IPS DF 6.9 (cell line): Measurements from ENCODE around the gene CAV3.

Experiments
- DNase-seq: peaks from one replicate; pipeline ENCODE4 v3.0.0-alpha.2; 2013; ENCODE audit warnings: low read depth, low spot score
- H3K27ac ChIP-seq: one replicate; pipeline ENCODE4 v1.5.1; 2013; ENCODE audit warnings: low read length, control low read depth
- H3K27me3 ChIP-seq: 2 replicates; pipeline ENCODE4 v1.6.1; 2013; ENCODE audit warnings: mild to moderate bottlenecking, low read length; ENCODE audit not compliant: control insufficient read depth, insufficient read depth
- H3K36me3 ChIP-seq: 2 replicates; pipeline ENCODE4 v1.6.1; 2013; ENCODE audit warnings: low read length; ENCODE audit not compliant: control insufficient read depth, insufficient read depth
- H3K4me1 ChIP-seq: 2 replicates; pipeline ENCODE4 v1.6.1; 2013; ENCODE audit warnings: low read length; ENCODE audit not compliant: control insufficient read depth, insufficient read depth
- H3K4me3 ChIP-seq: 2 replicates; pipeline ENCODE4 v1.5.1; 2013; ENCODE audit warnings: mild to moderate bottlenecking, low read length
- H3K9me3 ChIP-seq: 2 replicates; pipeline ENCODE4 v1.6.1; 2013; ENCODE audit warnings: low read length, inconsistent platforms; ENCODE audit not compliant: control insufficient read depth, insufficient read depth
- WGBS: extraction: QIAGEN DNeasy Blood & Tissue Kit; methylation state at CpG from one replicate; pipeline ENCODE4 v1.1.7; 2013; ENCODE audit warnings: mixed read lengths, missing lambda C conversion rate; ENCODE audit not compliant: insufficient read length, insufficient coverage; 5-methylcytosine and 5-hydroxymethylcytosine counted together

Gene CAV3

DNA sequence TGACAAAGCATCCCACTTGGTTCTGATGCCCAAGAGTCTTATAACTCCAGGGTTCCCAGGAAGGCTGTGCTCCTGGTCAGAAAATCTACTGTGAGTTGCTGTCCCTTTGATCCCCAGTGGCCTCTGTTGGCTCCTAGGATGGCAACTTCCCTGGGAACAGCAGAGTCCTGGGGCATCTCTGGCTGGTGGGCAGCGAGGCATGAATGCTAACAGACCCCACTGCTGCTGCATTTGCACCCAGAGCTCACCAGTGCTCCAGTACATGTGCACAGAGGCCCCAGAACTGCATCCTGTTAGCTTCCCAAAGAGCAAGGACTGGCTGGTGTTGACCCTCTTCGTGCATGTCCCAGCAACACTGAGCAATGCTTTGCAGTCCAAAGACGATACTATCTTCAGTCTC, 15.7 kb downstream of the CAV3 start:
- 0 out of 2 replicates have a peak, but pooled peaks cover 1% of the 10 kb centered on the region for H3K4me1 ChIP-seq
- no peak overlapping the region for H3K4me3 ChIP-seq
- no peak for DNase-seq
- no peaks in the 10 kb centered on the region for H3K36me3 ChIP-seq
- WGBS = no CpG with 5 or more reads among the region's 3 CpGs
- no peak overlapping the region for H3K27ac ChIP-seq
- no peaks in the 10 kb centered on the region for H3K9me3 ChIP-seq
- H3K27me3 ChIP-seq = no peaks in the 10 kb centered on the region

DNA sequence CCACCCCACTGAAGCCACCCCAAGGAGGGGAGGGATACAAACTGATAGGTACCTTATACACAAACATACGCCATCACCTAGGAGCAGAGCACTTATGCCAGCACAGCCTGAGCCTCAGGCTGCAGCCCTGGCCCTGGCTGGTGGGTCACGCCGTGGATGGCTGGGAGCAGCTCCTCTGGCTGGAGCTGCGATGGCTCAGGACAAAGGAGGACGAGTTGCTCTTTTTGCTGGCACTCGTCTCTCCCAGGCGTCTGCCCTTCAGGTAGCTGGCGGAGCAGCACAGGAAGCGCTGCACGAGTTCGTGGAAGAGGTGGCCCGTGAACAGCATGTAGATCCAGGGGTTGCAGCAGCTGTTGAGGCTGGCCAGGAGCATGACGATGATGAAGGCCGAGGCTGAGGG, 19.2 kb downstream of the CAV3 start:
- no peak overlapping the region for H3K27ac ChIP-seq
- DNase-seq = no peak
- H3K36me3 ChIP-seq = no peaks in the 10 kb centered on the region
- WGBS = no CpG with 5 or more reads among the region's 14 CpGs
- no peaks in the 10 kb centered on the region for H3K27me3 ChIP-seq
- H3K4me1 ChIP-seq = 0 out of 2 replicates have a peak, but pooled peaks cover 1% of the 10 kb centered on the region
- H3K4me3 ChIP-seq = no peak overlapping the region
- no peaks in the 10 kb centered on the region for H3K9me3 ChIP-seq

DNA sequence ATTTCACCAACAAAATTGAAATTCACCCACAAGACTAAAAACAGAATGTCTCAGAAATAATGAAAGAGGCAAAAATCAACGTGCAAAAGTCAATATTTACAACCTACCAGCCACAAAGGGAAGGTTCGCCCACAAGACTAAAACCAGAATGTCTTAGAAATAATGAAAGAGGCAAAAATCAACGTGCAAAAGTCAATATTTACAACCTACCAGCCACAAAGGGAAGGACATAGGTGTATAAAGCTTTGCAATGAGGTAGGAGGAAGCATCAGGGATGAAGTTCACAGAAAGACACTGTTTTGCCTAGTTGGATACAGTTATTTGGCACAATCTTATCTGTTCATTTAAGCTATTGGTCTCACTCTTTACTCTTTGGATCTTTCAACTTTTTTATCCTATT, 21.5 kb downstream of the CAV3 start:
- Histone ChIP-seq H3K27ac (no peak overlapping the region), H3K4me3 (no peak overlapping the region), H3K36me3 (no peaks in the 10 kb centered on the region), H3K27me3 (no peaks in the 10 kb centered on the region; the same call in 1 of the 2 replicates), H3K9me3 (no peaks in the 10 kb centered on the region), H3K4me1 (0 out of 2 replicates have a peak, but pooled peaks cover 1% of the 10 kb centered on the region)
- no CpG with 5 or more reads among the region's 3 CpGs for WGBS
- DNase-seq = no peak

DNA sequence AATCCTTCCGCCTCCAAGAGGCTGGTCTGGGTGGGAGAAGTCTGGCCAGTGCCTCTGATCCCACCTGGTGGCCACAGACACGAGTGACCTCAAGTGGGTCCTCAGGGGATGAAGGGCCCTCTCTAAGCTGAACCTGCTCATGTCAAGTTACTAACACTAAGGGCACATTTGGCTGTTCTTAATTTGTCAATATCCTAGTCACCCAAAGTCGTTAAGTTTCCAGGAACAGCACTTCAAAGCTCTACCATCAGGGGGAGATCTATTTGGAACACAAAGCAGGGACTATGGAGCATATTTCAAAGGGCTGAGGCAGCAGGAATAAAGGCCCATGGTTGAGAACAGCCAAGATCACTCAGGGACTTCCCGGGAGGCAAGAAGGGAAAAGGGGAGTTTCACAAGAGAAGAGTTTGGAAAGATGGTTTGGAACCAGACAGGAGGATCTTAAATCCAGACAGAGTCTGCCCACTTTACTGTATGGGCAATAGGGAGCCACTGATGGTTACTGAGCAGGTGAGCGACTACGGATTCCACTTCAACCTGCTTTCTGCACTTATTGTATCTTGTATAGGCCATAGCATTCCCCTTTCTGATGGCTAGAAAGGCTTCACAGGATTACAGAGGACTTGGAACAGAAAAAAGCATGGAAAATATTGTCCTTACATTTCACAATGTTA, 22.1 kb downstream of the CAV3 start:
- no peak overlapping the region for H3K4me3 ChIP-seq
- DNase-seq = no peak

DNA sequence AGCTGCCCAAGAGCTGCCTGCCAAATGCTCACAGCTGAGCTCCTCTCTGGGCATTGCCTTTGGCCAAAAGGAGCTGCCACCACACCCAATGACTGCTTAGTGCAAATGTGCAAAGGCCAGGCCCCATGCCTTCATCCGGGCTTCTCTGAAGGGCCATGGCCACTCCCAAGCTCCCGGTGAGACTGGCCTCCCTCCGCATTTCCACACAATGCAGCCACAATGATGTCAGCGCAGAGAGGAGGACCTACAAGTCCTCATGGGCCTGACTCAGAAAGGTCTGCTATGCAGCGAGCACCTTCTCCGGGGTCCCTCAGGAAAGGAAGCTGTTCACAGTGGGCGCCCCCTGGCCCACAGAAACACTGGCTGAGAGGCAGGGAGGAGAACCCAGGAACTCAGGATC, 23.1 kb downstream of the CAV3 start:
- H3K9me3 ChIP-seq = no peaks in the 10 kb centered on the region
- no peak for DNase-seq
- H3K4me3 ChIP-seq = no peak overlapping the region
- H3K27me3 ChIP-seq = no peaks in the 10 kb centered on the region; the same call in 1 of the 2 replicates
- no peak overlapping the region for H3K27ac ChIP-seq
- no peaks in the 10 kb centered on the region for H3K36me3 ChIP-seq
- H3K4me1 ChIP-seq = 0 out of 2 replicates have a peak, but pooled peaks cover 1% of the 10 kb centered on the region
- WGBS = no CpG with 5 or more reads among the region's 7 CpGs

More for the DNA sequence above, 22.1 kb downstream of the CAV3 start:
- H3K36me3 ChIP-seq = no peaks in the 10 kb centered on the region
- H3K27me3 ChIP-seq = no peaks in the 10 kb centered on the region; the same call in 1 of the 2 replicates
- no peak overlapping the region for H3K27ac ChIP-seq
- 0 out of 2 replicates have a peak, but pooled peaks cover 1% of the 10 kb centered on the region for H3K4me1 ChIP-seq
- no peaks in the 10 kb centered on the region for H3K9me3 ChIP-seq
- WGBS = no CpG with 5 or more reads among the region's 6 CpGs

DNA sequence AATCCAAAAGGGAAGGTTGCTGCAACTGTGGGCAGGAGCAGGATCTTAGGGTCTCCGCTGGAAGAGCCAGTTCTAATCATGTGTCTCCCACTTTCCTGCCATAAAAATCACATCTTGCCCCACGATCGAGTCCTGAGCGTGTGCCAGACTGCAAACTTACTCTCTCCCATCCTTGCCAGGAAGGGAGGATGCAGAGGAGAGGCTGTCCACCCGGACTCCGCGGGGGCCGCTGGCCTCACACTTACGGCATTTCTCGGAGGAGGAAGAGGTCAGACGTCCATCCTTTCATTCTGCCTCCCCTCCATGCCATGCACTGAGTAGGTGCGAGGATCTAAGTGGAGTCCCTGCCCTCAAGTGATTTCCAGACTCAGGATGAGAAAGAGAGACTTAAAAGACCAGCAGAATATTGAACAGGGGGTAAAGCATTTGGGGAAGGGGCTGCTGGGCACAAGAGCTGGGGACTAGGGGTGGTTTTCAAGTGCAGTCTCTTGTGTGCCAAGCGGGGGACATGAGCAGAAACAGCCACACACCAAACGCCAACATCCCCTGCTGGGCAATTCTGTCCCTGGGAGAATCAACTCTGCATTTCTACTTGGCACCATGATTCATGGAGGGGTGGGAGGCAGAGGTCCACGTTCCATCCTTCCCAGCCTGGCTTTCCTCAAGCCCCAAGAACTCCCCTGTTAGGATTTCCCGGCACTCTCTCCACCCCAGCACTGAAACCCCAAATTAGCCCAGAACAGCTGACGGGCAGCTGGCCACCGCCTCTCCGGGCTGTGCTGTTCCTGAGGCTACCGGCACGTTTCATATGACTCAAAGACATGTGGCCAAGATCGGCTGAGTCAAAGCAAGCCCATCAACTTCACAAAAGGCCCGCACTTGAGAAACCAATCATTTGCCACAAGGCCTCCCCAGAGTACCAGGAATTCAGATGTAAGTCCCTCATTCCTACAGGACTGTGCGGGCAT, 24.2 kb downstream of the CAV3 start:
- no peaks in the 10 kb centered on the region for H3K9me3 ChIP-seq
- H3K27ac ChIP-seq = no peak overlapping the region
- no peak for DNase-seq
- H3K4me3 ChIP-seq = no peak overlapping the region
- H3K27me3 ChIP-seq = no peaks in the 10 kb centered on the region; the same call in 1 of the 2 replicates
- 0 out of 2 replicates have a peak, but pooled peaks cover 1% of the 10 kb centered on the region for H3K4me1 ChIP-seq
- H3K36me3 ChIP-seq = no peaks in the 10 kb centered on the region
- no CpG with 5 or more reads among the region's 24 CpGs for WGBS

DNA sequence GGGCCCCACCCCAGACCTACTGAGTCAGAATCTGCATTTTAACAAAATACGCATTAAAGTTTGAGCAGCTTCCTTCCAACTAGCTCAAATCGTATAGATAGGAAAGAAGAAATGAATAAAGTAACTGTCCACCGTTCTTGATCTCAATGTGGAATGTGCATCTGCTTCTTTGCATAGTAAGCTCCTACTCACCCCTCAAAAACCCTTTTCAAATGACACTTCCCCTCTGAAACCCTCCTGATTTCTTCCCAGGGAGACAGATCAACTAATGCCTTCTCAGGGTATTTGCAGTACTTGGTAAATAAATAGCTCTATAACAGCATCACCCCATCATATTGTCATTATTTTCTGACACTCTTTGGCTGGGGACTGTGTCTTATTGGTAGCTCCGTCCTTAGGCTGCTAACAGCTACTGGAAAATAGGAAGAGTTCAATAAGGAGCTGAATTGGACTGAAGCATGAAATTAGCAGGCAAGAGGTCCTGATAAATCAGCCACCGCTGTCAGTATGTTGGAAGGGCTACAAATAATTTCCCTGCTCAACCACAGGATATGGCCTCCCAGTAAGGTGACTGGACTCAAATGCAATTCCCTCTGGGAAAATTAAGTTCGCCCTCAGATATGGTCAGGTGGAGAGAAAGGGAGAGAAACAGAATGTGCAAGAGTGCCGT, 25.6 kb downstream of the CAV3 start:
- Histone ChIP-seq H3K27me3 (no peaks in the 10 kb centered on the region; the same call in 1 of the 2 replicates), H3K36me3 (no peaks in the 10 kb centered on the region), H3K9me3 (no peaks in the 10 kb centered on the region), H3K27ac (no peak overlapping the region), H3K4me1 (no peaks in the 10 kb centered on the region), H3K4me3 (no peak overlapping the region)
- no peak for DNase-seq
- no CpG with 5 or more reads among the region's 7 CpGs for WGBS

DNA sequence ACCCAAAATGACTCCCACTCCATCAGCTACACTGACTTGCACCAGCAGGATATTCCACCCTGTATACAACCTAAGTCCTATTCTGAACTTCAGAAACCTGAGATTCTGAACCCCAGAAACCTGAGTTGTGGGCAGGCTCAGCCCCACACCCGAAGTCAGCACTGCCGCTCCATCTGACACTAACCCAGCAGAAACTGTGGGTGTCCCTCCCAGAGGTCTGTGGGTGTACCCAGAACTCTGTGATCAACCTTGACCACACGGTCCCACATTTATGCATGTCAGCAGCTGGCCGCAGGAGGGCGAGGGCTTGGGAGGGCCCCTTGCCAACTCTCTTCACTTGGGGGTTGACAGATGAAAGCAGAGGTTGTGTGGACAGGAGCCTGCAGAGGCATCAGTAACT, 26.5 kb downstream of the CAV3 start:
- Histone ChIP-seq H3K4me1 (no peaks in the 10 kb centered on the region), H3K27ac (no peak overlapping the region), H3K4me3 (no peak overlapping the region), H3K27me3 (no peaks in the 10 kb centered on the region; the same call in 1 of the 2 replicates), H3K36me3 (no peaks in the 10 kb centered on the region), H3K9me3 (no peaks in the 10 kb centered on the region)
- no CpG with 5 or more reads among the region's 5 CpGs for WGBS
- DNase-seq = no peak

DNA sequence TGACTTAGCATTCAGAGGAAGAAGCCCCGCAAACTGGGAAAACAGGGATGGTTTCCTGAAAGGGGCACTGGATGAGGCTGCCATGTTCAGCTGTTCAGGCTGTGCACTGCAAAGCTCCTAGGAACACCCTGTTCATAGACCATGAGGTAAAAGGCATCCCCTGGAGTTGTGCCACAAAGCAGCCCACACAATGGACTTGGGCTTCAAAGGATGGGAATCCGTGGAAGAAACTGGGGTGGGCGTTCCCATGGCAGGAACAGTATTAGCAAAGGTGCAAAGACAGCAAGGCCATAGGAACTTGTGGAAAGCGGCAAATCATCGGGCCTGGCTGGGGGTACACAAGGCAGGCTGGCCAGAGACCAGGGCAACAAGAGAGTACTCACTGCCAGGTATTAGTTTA, 26.9 kb downstream of the CAV3 start:
- no peak overlapping the region for H3K4me3 ChIP-seq
- H3K27ac ChIP-seq = no peak overlapping the region
- no CpG with 5 or more reads among the region's 5 CpGs for whole genome bisulfite sequencing

DNA sequence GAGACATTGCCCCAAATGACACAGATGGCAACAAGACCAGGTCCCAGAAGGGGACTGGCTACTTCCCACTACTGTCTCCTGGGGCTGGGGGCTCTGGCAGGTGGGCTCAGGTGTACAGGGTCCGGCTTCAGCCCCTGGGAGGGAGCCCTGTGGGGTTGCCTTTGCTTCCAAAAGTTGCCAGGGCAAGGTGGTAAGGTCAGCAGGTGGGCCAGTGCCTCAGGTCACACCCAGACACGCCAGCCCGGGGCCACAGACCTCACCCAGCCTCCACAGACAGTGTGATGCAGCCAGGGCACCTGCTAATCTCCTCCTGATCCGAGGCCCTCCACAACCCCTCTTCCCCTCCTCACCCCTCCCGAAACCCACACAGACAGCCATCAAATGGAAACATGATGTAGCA, 28.3 kb downstream of the CAV3 start:
- Histone ChIP-seq H3K9me3 (no peaks in the 10 kb centered on the region), H3K4me1 (no peaks in the 10 kb centered on the region), H3K4me3 (no peak overlapping the region), H3K36me3 (no peaks in the 10 kb centered on the region), H3K27me3 (peaks cover 2% of the 10 kb centered on the region; the same call in 1 of the 2 replicates), H3K27ac (no peak overlapping the region)
- WGBS = no CpG with 5 or more reads among the region's 5 CpGs
- DNase-seq = no peak

More for the DNA sequence above, 26.9 kb downstream of the CAV3 start:
- no peaks in the 10 kb centered on the region for H3K9me3 ChIP-seq
- H3K4me1 ChIP-seq = no peaks in the 10 kb centered on the region
- H3K36me3 ChIP-seq = no peaks in the 10 kb centered on the region
- DNase-seq = no peak
- no peaks in the 10 kb centered on the region; the same call in 1 of the 2 replicates for H3K27me3 ChIP-seq
